DOHH2 (cell line): ENCODE measurements around the gene HOXA5.
A peak's percentile ranks its signal among the peaks of the same experiment; 100 is the strongest.

Experiments used
- H3F3A ChIP-seq: fragments of 200-600 bp; sonication (generic), shearing (Covaris generic); 2 replicates; pipeline ENCODE4 v1.6.0; 2016; ENCODE audit warnings: antibody characterized with exemption, mild to moderate bottlenecking; ENCODE audit not compliant: control insufficient read depth, insufficient read depth
- H3K27ac ChIP-seq: fragments of 200-600 bp; sonication (generic); 2 replicates; pipeline ENCODE4 v1.5.1; 2014; ENCODE audit warnings: low read depth, mild to moderate bottlenecking, low read length, moderate library complexity
- H3K27me3 ChIP-seq: fragments of 200-600 bp; sonication (generic); 2 replicates; pipeline ENCODE4 v1.6.1; 2014; ENCODE audit warnings: mild to moderate bottlenecking, low read length, mixed read lengths; ENCODE audit not compliant: control insufficient read depth
- H3K36me3 ChIP-seq: fragments of 200-600 bp; sonication (generic); 2 replicates; pipeline ENCODE4 v1.6.1; 2014; ENCODE audit warnings: mild to moderate bottlenecking, low read length, moderate library complexity, mixed read lengths; ENCODE audit not compliant: control insufficient read depth
- H3K4me1 ChIP-seq: fragments of 200-600 bp; sonication (generic); 2 replicates; pipeline ENCODE4 v1.6.1; 2014; ENCODE audit warnings: mild to moderate bottlenecking, low read length, mixed read lengths; ENCODE audit not compliant: control insufficient read depth
- H3K4me2 ChIP-seq: fragments of 200-600 bp; sonication (generic); 2 replicates; pipeline ENCODE4 v1.6.0; 2014; ENCODE audit warnings: mild to moderate bottlenecking, low read length, moderate library complexity
- H3K4me3 ChIP-seq: fragments of 200-600 bp; sonication (generic); 2 replicates; pipeline ENCODE4 v1.5.1; 2014; ENCODE audit warnings: mild to moderate bottlenecking, low read length, mixed read lengths
- H3K79me2 ChIP-seq: fragments of 200-600 bp; sonication (generic); 2 replicates; pipeline ENCODE4 v1.6.1; 2014; ENCODE audit warnings: mild to moderate bottlenecking, low read length, mixed read lengths; ENCODE audit not compliant: control insufficient read depth
- H3K9me2 ChIP-seq: fragments of 200-600 bp; sonication (generic); replicated peaks from 2 replicates; pipeline ENCODE4 v1.6.1; 2014; ENCODE audit warnings: mild to moderate bottlenecking, low read length, mixed read lengths; ENCODE audit not compliant: control insufficient read depth
- H3K9me3 ChIP-seq: fragments of 200-600 bp; sonication (generic); 2 replicates; pipeline ENCODE4 v1.6.1; 2014; ENCODE audit warnings: antibody characterized with exemption, low read length, mixed read lengths; ENCODE audit not compliant: control insufficient read depth, insufficient read depth
- H4K20me1 ChIP-seq: fragments of 200-600 bp; sonication (generic); 2 replicates; pipeline ENCODE4 v1.6.0; 2014; ENCODE audit warnings: low read depth, mild to moderate bottlenecking, antibody characterized with exemption, low read length, moderate library complexity; ENCODE audit not compliant: control insufficient read depth, insufficient read depth
- CTCF ChIP-seq: fragments of 200-600 bp; sonication (generic); IDR thresholded peaks from one replicate; pipeline ENCODE4 v1.5.1; 2014; ENCODE audit warnings: antibody characterized with exemption, mild to moderate bottlenecking, low read depth, low read length; ENCODE audit not compliant: poor library complexity, severe bottlenecking
- EZH2phosphoT487 ChIP-seq: fragments of 200-600 bp; sonication (generic); IDR thresholded peaks from 2 replicates; pipeline ENCODE4 v1.6.1; 2017; ENCODE audit warnings: borderline replicate concordance, mild to moderate bottlenecking, antibody characterized with exemption, low read length, moderate library complexity, mixed read lengths

HOXA5 gene

DNA sequence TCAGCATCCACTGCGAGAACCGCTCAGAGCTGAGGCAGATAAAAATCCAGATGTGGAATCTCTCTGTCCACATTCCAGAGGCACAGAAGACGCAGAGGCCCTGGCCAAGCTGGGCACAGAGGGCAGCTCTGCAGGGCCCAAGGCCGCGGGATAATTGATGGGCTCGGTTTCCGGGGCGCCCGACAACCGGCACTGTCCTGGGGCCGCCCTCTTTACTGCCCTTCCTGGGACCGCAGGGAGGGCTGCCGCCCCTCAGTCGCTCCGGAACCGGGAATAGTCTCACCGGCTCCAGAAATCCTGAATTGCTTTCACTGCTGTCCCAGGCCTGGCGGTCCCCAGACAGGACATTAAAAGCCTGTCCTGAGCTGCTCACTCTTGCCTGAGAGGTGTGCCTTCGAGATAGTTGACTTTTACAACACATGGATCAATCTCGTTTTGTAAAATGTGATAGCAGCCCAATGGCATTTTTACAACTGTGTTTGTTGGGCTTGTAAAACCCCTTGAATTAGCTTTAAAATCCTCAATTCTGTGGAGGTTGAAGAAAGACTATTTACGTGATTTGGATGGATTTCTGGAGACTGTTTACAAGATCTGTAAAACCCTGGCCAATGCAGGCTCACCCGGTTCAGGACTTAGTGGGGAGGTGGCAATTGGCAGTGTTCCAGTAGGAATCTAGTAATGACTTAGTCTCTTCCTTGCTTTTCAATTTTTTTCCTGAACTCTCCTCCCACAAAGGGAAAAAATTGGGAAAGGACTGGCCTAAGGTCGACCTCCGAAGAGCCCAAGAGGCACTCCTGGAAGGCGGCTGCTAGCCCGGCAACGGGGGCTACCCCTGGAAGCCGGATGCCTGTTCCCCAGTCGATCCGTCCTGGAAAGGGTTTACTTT is 5.5 kb upstream of the HOXA5 start:
- TF ChIP-seq CTCF, result no peak
- TF ChIP-seq EZH2phosphoT487, result no peak
- H3K36me3 ChIP-seq, result no peaks in the 10 kb centered on the region
- no peaks in the 10 kb centered on the region for H3K9me2 ChIP-seq
- H3K4me1 ChIP-seq, result peaks cover 52% of the 10 kb centered on the region
- H3K4me3 ChIP-seq, result peak overlapping the region; percentile 77
- peaks cover 62% of the 10 kb centered on the region for H3K27me3 ChIP-seq
- H3K4me2 ChIP-seq, result peak overlapping the region; percentile 94
- H3K27ac ChIP-seq, result no peak overlapping the region
- H3K79me2 ChIP-seq, result no peaks in the 10 kb centered on the region
- H3K9me3 ChIP-seq, result no peaks in the 10 kb centered on the region
- no peaks in the 10 kb centered on the region for H4K20me1 ChIP-seq
- H3F3A ChIP-seq, result no peaks in the 10 kb centered on the region

DNA sequence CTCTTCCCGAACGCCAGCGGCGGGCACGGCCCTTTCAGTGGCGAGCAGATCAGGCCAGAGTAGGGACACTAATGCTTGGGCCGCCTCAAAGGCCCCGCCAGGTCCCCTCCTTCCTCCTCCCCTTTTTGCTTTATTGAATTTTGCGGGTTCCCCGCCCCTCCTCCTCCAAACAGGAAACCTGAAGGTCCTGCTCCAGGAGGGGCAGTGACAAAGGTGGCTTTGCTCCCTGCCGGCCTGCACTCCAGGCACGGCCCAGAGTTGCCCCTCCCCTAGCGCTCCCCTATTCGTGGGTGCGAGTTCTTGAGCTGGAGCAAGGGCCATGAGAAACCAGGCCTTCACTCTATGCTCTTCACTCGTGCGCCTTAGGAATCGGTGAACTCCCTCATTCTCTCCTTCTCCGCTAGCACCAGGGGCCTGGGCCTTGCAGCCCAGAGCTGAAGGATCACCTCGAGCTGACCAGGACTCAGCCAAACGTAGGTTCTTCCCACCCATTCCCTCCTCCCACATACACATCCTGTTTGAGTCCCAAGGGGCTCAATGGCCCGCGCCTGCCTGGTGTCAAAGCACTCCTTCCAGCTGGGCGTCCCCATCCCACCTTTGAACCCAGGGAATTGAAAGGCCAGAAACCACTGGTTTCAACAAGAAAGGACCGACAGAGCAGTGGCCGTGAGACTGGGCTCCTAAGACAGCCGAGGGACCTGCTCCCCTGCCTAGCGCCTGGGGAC is 4.7 kb upstream of the HOXA5 start:
- Histone ChIP-seq H3K4me1 (peaks cover 52% of the 10 kb centered on the region), H3K9me3 (no peaks in the 10 kb centered on the region), H3K36me3 (no peaks in the 10 kb centered on the region), H4K20me1 (no peaks in the 10 kb centered on the region), H3F3A (no peaks in the 10 kb centered on the region), H3K4me2 (peak overlapping the region; percentile 94), H3K27ac (no peak overlapping the region), H3K9me2 (no peaks in the 10 kb centered on the region), H3K4me3 (peak overlapping the region; percentile 77), H3K27me3 (peaks cover 54% of the 10 kb centered on the region), H3K79me2 (no peaks in the 10 kb centered on the region)
- TF ChIP-seq CTCF, result no peak
- TF ChIP-seq EZH2phosphoT487, result 0 out of 2 replicates have a peak, but pooled peaks have one; percentile 46

DNA sequence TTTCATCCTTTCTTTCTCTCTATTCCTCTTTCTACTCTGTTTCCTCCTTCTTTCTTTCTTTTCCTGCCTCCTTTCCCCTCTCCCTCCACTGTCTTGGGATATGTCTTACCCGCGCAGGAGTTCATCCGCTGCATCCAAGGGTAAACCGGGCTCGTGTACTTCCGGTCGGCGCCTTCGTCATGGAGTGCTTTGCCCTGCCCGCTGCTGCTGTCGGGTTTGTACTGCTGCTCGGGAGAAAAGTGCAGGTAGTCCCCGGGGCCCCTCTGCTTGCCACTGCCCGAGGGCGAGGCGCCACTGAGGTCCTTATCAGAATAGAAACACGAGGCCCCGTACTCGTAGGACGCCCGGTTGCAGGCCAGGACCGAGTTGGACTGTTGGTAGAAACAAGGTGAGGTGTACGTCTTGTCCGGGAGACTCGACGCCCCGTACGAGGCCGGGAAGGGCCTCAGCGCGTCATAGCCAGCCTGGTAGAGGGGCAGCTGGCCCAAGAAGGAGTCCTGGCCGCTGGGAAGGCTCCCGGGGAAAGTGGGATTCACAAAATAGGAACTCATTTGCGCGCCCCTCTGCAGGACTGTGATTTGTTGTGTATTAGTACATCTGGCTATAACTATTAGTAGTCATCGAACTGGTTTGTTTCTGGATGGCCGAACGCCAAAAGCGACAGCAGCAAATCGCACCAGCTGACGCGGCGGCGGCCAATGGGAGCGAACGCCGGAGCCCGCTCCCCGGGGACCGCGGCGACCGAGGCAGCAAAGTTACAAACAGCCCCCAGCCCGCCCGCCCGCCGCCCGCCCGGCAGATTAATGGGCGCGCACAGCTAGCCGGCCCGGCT is 3.9 kb upstream of the HOXA5 start, which contains the start of gene HOXA6:
TSS of gene HOXA6 (minus strand) at position 576 of the 832 bp plus-strand sequence. CDS start at position 551, 25 bp downstream.
- Histone ChIP-seq H3K9me2 (no peaks in the 10 kb centered on the region), H3K4me1 (peaks cover 51% of the 10 kb centered on the region), H3K4me2 (peak within 1 kb of the TSS; percentile 94), H3K27me3 (peaks cover 50% of the 10 kb centered on the region), H3K36me3 (no peaks in the 10 kb centered on the region), H3K79me2 (no peaks in the 10 kb centered on the region), H3K27ac (no peak within 1 kb of the TSS), H3K4me3 (peak within 1 kb of the TSS; percentile 77), H3K9me3 (no peaks in the 10 kb centered on the region), H3F3A (no peaks in the 10 kb centered on the region), H4K20me1 (no peaks in the 10 kb centered on the region)
- TF ChIP-seq CTCF (no peak), EZH2phosphoT487 (0 out of 2 replicates have a peak, but pooled peaks have one; percentile 46)
